ENCODE results near the gene ZC3H12C. TPM values are rescaled to one million over a fixed set of nuclear protein-coding genes. Genes with fewer than 3 reads are reported as not detected.

Gene ZC3H12C
- total RNA-seq, 1 donor from 2014 or later: 5.0 TPM

- no peak for TF ChIP-seq CTCF (conservative IDR thresholded peaks at IDR 0.05; ENCODE audit: low read depth, low read length)
- no peak for DNase-seq (ENCODE audit: low read depth)
- no peak overlapping the region for H3K4me3 ChIP-seq (ENCODE audit: low read depth, low read length)
Measured at GRCh38 chr11:110070176-110070575, 23.0 kb upstream of the ZC3H12C start.

GRCh38 chr11:110071197-110071596 is 22.0 kb upstream of the ZC3H12C start:
- H3K4me3 ChIP-seq (ENCODE audit: low read depth, low read length): no peak overlapping the region
- no peak for TF ChIP-seq CTCF (conservative IDR thresholded peaks at IDR 0.05; ENCODE audit: low read depth, low read length)
- DNase-seq (ENCODE audit: low read depth): no peak

- no peak overlapping the region for H3K4me3 ChIP-seq (ENCODE audit: low read depth, low read length)
- no peak for DNase-seq (ENCODE audit: low read depth)
- TF ChIP-seq CTCF (conservative IDR thresholded peaks at IDR 0.05; ENCODE audit: low read depth, low read length): no peak
Measured at GRCh38 chr11:110072930-110073329, 20.3 kb upstream of the ZC3H12C start.

GRCh38 chr11:110074499-110074898 is 18.7 kb upstream of the ZC3H12C start:
- H3K4me3 ChIP-seq (ENCODE audit: low read depth, low read length): no peak overlapping the region
- DNase-seq (ENCODE audit: low read depth): no peak
- no peak for TF ChIP-seq CTCF (conservative IDR thresholded peaks at IDR 0.05; ENCODE audit: low read depth, low read length)

GRCh38 chr11:110075105-110075846 is 17.9 kb upstream of the ZC3H12C start:
- no peak for TF ChIP-seq CTCF (conservative IDR thresholded peaks at IDR 0.05; ENCODE audit: low read depth, low read length)
- no peak for DNase-seq (ENCODE audit: low read depth)
- H3K4me3 ChIP-seq (ENCODE audit: low read depth, low read length): no peak overlapping the region

GRCh38 chr11:110075847-110076208 is 17.4 kb upstream of the ZC3H12C start:
- no peak for TF ChIP-seq CTCF (conservative IDR thresholded peaks at IDR 0.05; ENCODE audit: low read depth, low read length)
- no peak overlapping the region for H3K4me3 ChIP-seq (ENCODE audit: low read depth, low read length)
- DNase-seq (ENCODE audit: low read depth): no peak

- TF ChIP-seq CTCF (conservative IDR thresholded peaks at IDR 0.05; ENCODE audit: low read depth, low read length): no peak
- no peak overlapping the region for H3K4me3 ChIP-seq (ENCODE audit: low read depth, low read length)
- DNase-seq (ENCODE audit: low read depth): no peak
Measured at GRCh38 chr11:110076371-110076965, 16.7 kb upstream of the ZC3H12C start.

All from epithelial cell of proximal tubule (primary cell).